GM12891 (cell line): ENCODE results near the gene CIAO3.

ENCODE experiments used
- PAX5 ChIP-seq: IDR thresholded peaks from 2 replicates; pipeline ENCODE4 v1.6.1; 2011; ENCODE audit warnings: low read length, moderate library complexity, mild to moderate bottlenecking; ENCODE audit not compliant: insufficient read depth, severe bottlenecking
- POLR2A ChIP-seq: IDR thresholded peaks from 2 replicates; pipeline ENCODE4 v1.6.1; 2011; ENCODE audit warnings: low read depth, low read length, control low read depth
- POLR2AphosphoS5 ChIP-seq: IDR thresholded peaks from 2 replicates; pipeline ENCODE4 v1.6.1; 2011; ENCODE audit warnings: low read depth, low read length, control low read depth
- SPI1 ChIP-seq: IDR thresholded peaks from 2 replicates; pipeline ENCODE4 v1.6.1; 2011; ENCODE audit warnings: low read depth, low read length, control low read depth
- TAF1 ChIP-seq: IDR thresholded peaks from 2 replicates; pipeline ENCODE4 v1.6.1; 2011; ENCODE audit warnings: low read depth, low read length, control low read depth

DNA sequence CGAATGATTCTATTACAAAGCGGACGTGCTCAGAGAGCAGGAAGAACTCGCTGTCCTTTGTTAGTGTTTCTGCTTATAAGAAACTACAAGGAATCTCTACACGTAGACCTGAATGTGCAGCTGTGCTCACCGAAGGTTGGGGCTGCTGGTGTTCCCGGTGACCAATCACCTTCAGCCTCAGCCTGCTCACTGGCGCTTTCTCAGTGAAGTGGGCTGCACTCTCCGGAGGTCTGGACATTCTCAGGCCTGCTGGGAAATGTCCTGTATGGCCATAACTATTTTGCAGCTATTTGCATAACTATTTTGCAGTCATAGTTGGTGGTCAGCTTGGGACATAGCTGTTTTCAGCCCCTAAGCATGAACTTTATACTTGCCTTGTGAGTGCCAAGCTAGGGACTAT, 9.7 kb upstream of the CIAO3 start:
- TF ChIP-seq POLR2AphosphoS5 = no peak
- no peak for TF ChIP-seq POLR2A
- TF ChIP-seq TAF1 = no peak
- TF ChIP-seq PAX5 = no peak
- TF ChIP-seq SPI1 = no peak
